B cell (primary cell): ENCODE data around the gene ZC3H7A. TPM values are rescaled to one million over a fixed set of nuclear protein-coding genes. Genes with fewer than 3 reads are reported as not detected.
A peak's percentile ranks its signal among the peaks of the same experiment; 100 is the strongest.

Experiments
- ATAC-seq: fragments of 200-7000 bp; cut with Tn5 transposase; one replicate; pipeline ENCODE4 v1.10.0; 2021; ENCODE audit warnings: low read depth, mild to moderate bottlenecking, moderate number of reproducible peaks, moderate library complexity
- CTCF ChIA-PET: fragments of 350-600 bp; sonication (Branson Sonifier 250); formaldehyde crosslinking; loops from one replicate; lab custom pipeline; 2021; ENCODE audit warnings: antibody characterized with exemption, inconsistent platforms; lab: Charles Lee
- POLR2A ChIA-PET: fragments of 350-600 bp; sonication (Branson Sonifier 250); formaldehyde crosslinking; loops from one replicate; lab custom pipeline; 2021; ENCODE audit warnings: antibody characterized with exemption; lab: Charles Lee
- DNase-seq: peaks from one replicate; pipeline ENCODE4 v3.0.0; 2013
- H2AFZ ChIP-seq: 2 replicates; pipeline ENCODE4 v1.6.1; 2012; ENCODE audit warnings: mild to moderate bottlenecking, low read depth, low read length; ENCODE audit not compliant: insufficient read depth, poor library complexity, severe bottlenecking
- H3K27ac ChIP-seq, 2 donors: 1 replicate in 1 of 2; 2 replicates in 1 of 2; pipeline ENCODE4 v1.5.1; 2012 to 2013; ENCODE audit warnings: low read length in 2 of 2, mild to moderate bottlenecking in 2 of 2, moderate library complexity in 1 of 2
- H3K27me3 ChIP-seq, 4 experiments: fragments of 200-600 bp in 1 of 4; sonication (generic) in 1 of 4; replicated peaks in 1 of 4; 1 replicate in 2 of 4; 2 replicates in 2 of 4; pipeline versions ENCODE4 v1.6.1 to v1.7.0; 2013 to 2016; ENCODE audit warnings: low read length in 3 of 4, mild to moderate bottlenecking in 2 of 4, mixed read lengths in 1 of 4, moderate library complexity in 1 of 4; ENCODE audit not compliant: insufficient read depth in 4 of 4, control insufficient read depth in 3 of 4; ENCODE audit errors: control extremely low read depth in 1 of 4
- H3K36me3 ChIP-seq, 2 experiments: replicated peaks in 1 of 2; 1 replicate in 1 of 2; 2 replicates in 1 of 2; pipeline versions ENCODE4 v1.6.1 to v1.7.1; 2013; ENCODE audit warnings: low read length in 1 of 2; ENCODE audit not compliant: insufficient read depth in 2 of 2, control insufficient read depth in 1 of 2; ENCODE audit errors: control extremely low read depth in 1 of 2, extremely low read depth in 1 of 2
- H3K4me1 ChIP-seq, 2 donors: fragments of 200-600 bp in 1 of 2; sonication (generic) in 1 of 2; 1 replicate in 1 of 2; 2 replicates in 1 of 2; pipeline versions ENCODE4 v1.5.1 to v1.6.1; 2013 to 2017; ENCODE audit warnings: low read length in 2 of 2; ENCODE audit not compliant: control insufficient read depth in 2 of 2, insufficient read depth in 2 of 2
- H3K4me2 ChIP-seq: replicated peaks from 2 replicates; pipeline ENCODE3; 2012; ENCODE audit warnings: mild to moderate bottlenecking, low read depth, low read length; ENCODE audit not compliant: poor library complexity, severe bottlenecking
- H3K4me3 ChIP-seq, 5 experiments: fragments of 200-600 bp in 1 of 5; sonication (generic) in 1 of 5; 1 replicate in 3 of 5; 2 replicates in 2 of 5; pipeline versions ENCODE4 v1.5.1 to v1.7.0; 2011 to 2016; ENCODE audit warnings: low read length in 4 of 5, mild to moderate bottlenecking in 4 of 5, low read depth in 2 of 5, control low read depth in 1 of 5, moderate library complexity in 1 of 5; ENCODE audit not compliant: insufficient read depth in 1 of 5; ENCODE audit errors: control extremely low read depth in 1 of 5, extremely low read depth in 1 of 5
- H3K79me2 ChIP-seq: fragments of 200-600 bp; sonication (generic); one replicate; pipeline ENCODE4 v1.6.0; 2016; ENCODE audit warnings: low read length; ENCODE audit not compliant: control insufficient read depth, insufficient read depth
- H3K9ac ChIP-seq: fragments of 200-600 bp; sonication (generic); 2 replicates; pipeline ENCODE4 v1.6.1; 2017; ENCODE audit warnings: mild to moderate bottlenecking, low read length, moderate library complexity
- H3K9me3 ChIP-seq, 3 donors: one replicate each; pipeline versions ENCODE4 v1.6.1 to v1.7.1; 2013; ENCODE audit warnings: low read length in 2 of 3; ENCODE audit not compliant: control insufficient read depth in 2 of 3, insufficient read depth in 1 of 3; ENCODE audit errors: control extremely low read depth in 1 of 3
- H4K20me1 ChIP-seq: 2 replicates; pipeline ENCODE4 v1.6.0; 2012; ENCODE audit warnings: mild to moderate bottlenecking, low read length; ENCODE audit not compliant: insufficient read depth, control insufficient read depth, poor library complexity, severe bottlenecking
- H3K27ac Mint-ChIP-seq: one replicate; pipeline ENCODE4 v1.8.0; 2021; ENCODE audit warnings: mixed read lengths
- H3K27me3 Mint-ChIP-seq: one replicate; pipeline ENCODE4 v1.8.0; 2021; ENCODE audit warnings: mixed read lengths
- H3K4me1 Mint-ChIP-seq: one replicate; pipeline ENCODE4 v1.8.0; 2021; ENCODE audit warnings: mixed read lengths
- H3K4me3 Mint-ChIP-seq: one replicate; pipeline ENCODE4 v1.8.0; 2021; ENCODE audit warnings: mixed read lengths
- H3K9me3 Mint-ChIP-seq: one replicate; pipeline ENCODE4 v1.8.0; 2022; ENCODE audit warnings: mixed read lengths; ENCODE audit not compliant: insufficient read depth
- CTCF ChIP-seq: fragments of 200-600 bp; IDR thresholded peaks from one replicate; pipeline ENCODE4 v1.8.0; 2022; ENCODE audit warnings: antibody characterized with exemption, mild to moderate bottlenecking
- EZH2 ChIP-seq: IDR thresholded peaks from 2 replicates; pipeline ENCODE4 v1.6.1; 2012; ENCODE audit warnings: borderline replicate concordance, low read depth, mild to moderate bottlenecking, moderate library complexity, low read length; ENCODE audit not compliant: insufficient read depth, poor library complexity, severe bottlenecking
- WGBS: methylation state at CpG from one replicate; pipeline ENCODE4 v1.1.5; 2013; ENCODE audit warnings: missing lambda C conversion rate; ENCODE audit not compliant: insufficient coverage; 5-methylcytosine and 5-hydroxymethylcytosine counted together
- intact Hi-C: fragments of 100-400 bp; cut with micrococcal nuclease; formaldehyde crosslinking; loops from one replicate; pipeline ENCODE4 v1.10.0; 2022
- polyA plus RNA-seq: library from polyadenylated mRNA; depleted of rRNA; stranded (reverse); fragments of >200 nt; gene quantifications from 2 replicates; pipeline ENCODE4 v1.2.3, GENCODE V29; 2012
- total RNA-seq, 2 donors: library from RNA; stranded (reverse); fragments of 120-200 nt in 1 of 2; gene quantifications; 1 replicate in 1 of 2; 2 replicates in 1 of 2; pipeline versions ENCODE4 v1.2.3 to v1.2.4, GENCODE V29; 2013 to 2022

ZC3H7A gene
- total and polyA plus RNA-seq, 2 donors (not counting 1 experiment from before 2014, with no cell fraction given): 40.8 to 126 TPM

GRCh38 chr16:11779074-11779473 lies 18.0 kb downstream of the ZC3H7A start:
- H3K27me3 Mint-ChIP-seq: no peaks in the 10 kb centered on the region
- CTCF ChIA-PET: interaction anchor here (0.8 kb wide), 1 partner anchor 309 kb away, joined by 3 read pairs; no protein-coding TSS in a partner anchor
- Histone ChIP-seq H3K27ac (no peak overlapping the region), H3K36me3 (peaks cover 19 to 40% of the 10 kb centered on the region in 2 experiments), H3K4me1 (peaks cover 23 to 29% of the 10 kb centered on the region in 2 donors), H3K9me3 (no peaks in the 10 kb centered on the region), H3K79me2 (peaks cover 54% of the 10 kb centered on the region), H3K27me3 (no peaks in the 10 kb centered on the region), H4K20me1 (no peaks in the 10 kb centered on the region), H3K4me2 (no peak overlapping the region), H3K9ac (no peak overlapping the region), H2AFZ (no peak overlapping the region), H3K4me3 (no peak overlapping the region)
- POLR2A ChIA-PET: interaction anchor here (0.8 kb wide), 1 partner anchor 82 kb away, joined by 5 read pairs; no protein-coding TSS in a partner anchor
- peaks cover 35% of the 10 kb centered on the region for H3K4me1 Mint-ChIP-seq
- no peak for ATAC-seq
- intact Hi-C loops: no loop called here
- WGBS: 100% methylated on average over 4 of the region's 7 CpGs
- no peak overlapping the region for H3K4me3 Mint-ChIP-seq
- no peak for DNase-seq
- H3K27ac Mint-ChIP-seq: no peak overlapping the region
- TF ChIP-seq EZH2 (no peak), CTCF (no peak)
- H3K9me3 Mint-ChIP-seq: no peaks in the 10 kb centered on the region

- no peak overlapping the region for H3K9ac ChIP-seq
- peaks cover 9 to 18% of the 10 kb centered on the region in 2 donors for H3K4me1 ChIP-seq
- H3K79me2 ChIP-seq: peaks cover 19% of the 10 kb centered on the region
- H3K4me3 ChIP-seq: no peak overlapping the region
- no peak overlapping the region for H3K4me2 ChIP-seq
- Mint-ChIP-seq H3K4me3 (peak overlapping the region; percentile 18), H3K27me3 (no peaks in the 10 kb centered on the region), H3K4me1 (peaks cover 29% of the 10 kb centered on the region), H3K27ac (peak overlapping the region; percentile 68), H3K9me3 (no peaks in the 10 kb centered on the region)
- DNase-seq (no peak), ATAC-seq (no peak)
- H4K20me1 ChIP-seq: no peaks in the 10 kb centered on the region
- no peaks in the 10 kb centered on the region for H3K27me3 ChIP-seq
- CTCF ChIA-PET: no interaction called here
- intact Hi-C loops: no loop called here
- peak overlapping the region in 1 of 2 donors; percentile 52 for H3K27ac ChIP-seq
- no peaks in the 10 kb centered on the region for H3K9me3 ChIP-seq
- TF ChIP-seq CTCF: no peak
- no peak for TF ChIP-seq EZH2
- WGBS: 100% methylated on average over 1 of the region's 3 CpGs
- H3K36me3 ChIP-seq: peaks cover 25 to 62% of the 10 kb centered on the region in 2 experiments
- no peak overlapping the region for H2AFZ ChIP-seq
- POLR2A ChIA-PET: interaction anchor here (0.7 kb wide), 1 partner anchor 186 kb away, joined by 4 read pairs; no protein-coding TSS in a partner anchor
Measured at GRCh38 chr16:11774065-11774626, 22.9 kb downstream of the ZC3H7A start.
